ENCODE data around the gene ZNF169.

DNA sequence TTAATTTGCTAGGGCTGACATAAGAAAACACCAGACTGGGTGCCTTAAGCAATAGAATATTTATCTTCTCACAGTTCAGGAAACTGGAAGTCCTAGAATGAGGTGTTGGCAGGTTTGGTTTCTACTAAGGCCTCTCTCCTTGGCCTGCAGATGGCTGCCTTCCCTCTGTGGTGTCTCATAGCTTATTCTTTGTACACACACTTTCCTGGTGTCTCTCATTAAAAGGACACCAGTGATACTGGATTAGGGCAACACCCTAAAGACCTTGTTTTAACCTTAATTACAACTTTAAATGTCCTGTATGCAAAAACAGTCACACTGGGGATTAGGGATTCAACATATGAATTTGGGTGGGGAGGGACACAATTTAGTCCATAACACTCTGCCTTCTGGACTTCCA, 44.2 kb downstream of the ZNF169 start:
- TF ChIP-seq POLR2AphosphoS5 (IDR thresholded peaks at IDR 0.05), result no peak
- TF ChIP-seq POLR2A (IDR thresholded peaks at IDR 0.05), result no peak
- TF ChIP-seq EP300 (IDR thresholded peaks at IDR 0.05), result no peak

Measured in sigmoid colon (tissue), 4 donors.